ENCODE measurements around the gene MTUS2.

DNA sequence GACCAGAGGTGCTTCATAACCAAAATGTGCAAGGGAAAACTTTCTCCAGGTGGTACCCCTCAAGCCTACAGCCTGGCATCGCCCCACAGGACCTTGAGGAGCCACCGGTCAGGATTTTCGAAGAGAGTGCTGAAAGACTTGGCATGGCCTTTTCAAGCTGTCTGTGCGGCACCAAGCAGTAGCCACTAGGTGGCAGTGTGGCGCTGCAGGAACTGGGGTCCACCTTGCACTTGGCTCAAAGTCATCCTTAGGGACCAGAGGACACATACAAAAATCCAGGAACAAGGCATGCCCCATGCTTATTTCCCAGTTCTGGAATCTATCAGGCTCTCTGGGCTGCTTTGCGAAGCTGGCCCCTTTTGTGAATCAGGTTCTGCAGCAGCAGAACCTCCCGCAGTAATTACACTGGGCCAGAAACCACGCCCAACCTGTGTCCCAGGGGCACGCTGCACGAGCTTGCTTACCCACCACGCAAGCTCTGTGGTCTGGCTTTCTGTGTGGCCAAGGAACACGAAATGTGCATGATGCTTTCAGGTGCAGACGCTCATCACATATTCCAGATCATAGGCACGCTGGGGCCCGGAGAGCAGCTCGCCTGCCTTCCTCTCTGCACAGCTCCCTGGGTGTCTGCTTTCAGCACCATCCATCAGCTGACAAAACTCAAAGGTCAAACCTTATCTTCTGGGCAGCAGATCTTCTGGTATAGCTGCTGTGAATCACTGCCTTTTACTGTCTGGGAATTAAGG lies 688.2 kb downstream of the MTUS2 start:
- TF ChIP-seq, protein P1, sequence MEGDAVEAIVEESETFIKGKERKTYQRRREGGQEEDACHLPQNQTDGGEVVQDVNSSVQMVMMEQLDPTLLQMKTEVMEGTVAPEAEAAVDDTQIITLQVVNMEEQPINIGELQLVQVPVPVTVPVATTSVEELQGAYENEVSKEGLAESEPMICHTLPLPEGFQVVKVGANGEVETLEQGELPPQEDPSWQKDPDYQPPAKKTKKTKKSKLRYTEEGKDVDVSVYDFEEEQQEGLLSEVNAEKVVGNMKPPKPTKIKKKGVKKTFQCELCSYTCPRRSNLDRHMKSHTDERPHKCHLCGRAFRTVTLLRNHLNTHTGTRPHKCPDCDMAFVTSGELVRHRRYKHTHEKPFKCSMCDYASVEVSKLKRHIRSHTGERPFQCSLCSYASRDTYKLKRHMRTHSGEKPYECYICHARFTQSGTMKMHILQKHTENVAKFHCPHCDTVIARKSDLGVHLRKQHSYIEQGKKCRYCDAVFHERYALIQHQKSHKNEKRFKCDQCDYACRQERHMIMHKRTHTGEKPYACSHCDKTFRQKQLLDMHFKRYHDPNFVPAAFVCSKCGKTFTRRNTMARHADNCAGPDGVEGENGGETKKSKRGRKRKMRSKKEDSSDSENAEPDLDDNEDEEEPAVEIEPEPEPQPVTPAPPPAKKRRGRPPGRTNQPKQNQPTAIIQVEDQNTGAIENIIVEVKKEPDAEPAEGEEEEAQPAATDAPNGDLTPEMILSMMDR (conservative IDR thresholded peaks at IDR 0.05; ENCODE audit: low read length): peak; percentile 99
- no peak for TF ChIP-seq EZH2phosphoT487 (IDR thresholded peaks at IDR 0.05; ENCODE audit: borderline replicate concordance)
